GM06990 (cell line): ENCODE results near the gene ZBTB34.

Source experiments
- DNase-seq: peaks from one replicate; pipeline ENCODE4 v3.0.0-alpha.2; 2011; ENCODE audit not compliant: insufficient read length; ENCODE audit errors: extremely low read depth
- H3K27me3 ChIP-seq: replicated peaks from 2 replicates; pipeline ENCODE4 v1.6.0; 2011; ENCODE audit warnings: low read length; ENCODE audit not compliant: control insufficient read depth, insufficient read depth
- H3K36me3 ChIP-seq: 2 replicates; pipeline ENCODE4 v1.5.1; 2011; ENCODE audit warnings: low read length; ENCODE audit not compliant: control insufficient read depth, insufficient read depth
- H3K4me3 ChIP-seq: replicated peaks from 2 replicates; pipeline ENCODE4 v1.5.1; 2011; ENCODE audit warnings: low read depth, mild to moderate bottlenecking, control low read depth, low read length
- TF ChIP-seq, protein P1 (sequence below): IDR thresholded peaks from 2 replicates; pipeline ENCODE4 v1.5.1; 2011; ENCODE audit warnings: low read length, control low read depth, mild to moderate bottlenecking, inconsistent platforms; ENCODE audit not compliant: insufficient read depth, poor library complexity, severe bottlenecking

ZBTB34 gene

DNA sequence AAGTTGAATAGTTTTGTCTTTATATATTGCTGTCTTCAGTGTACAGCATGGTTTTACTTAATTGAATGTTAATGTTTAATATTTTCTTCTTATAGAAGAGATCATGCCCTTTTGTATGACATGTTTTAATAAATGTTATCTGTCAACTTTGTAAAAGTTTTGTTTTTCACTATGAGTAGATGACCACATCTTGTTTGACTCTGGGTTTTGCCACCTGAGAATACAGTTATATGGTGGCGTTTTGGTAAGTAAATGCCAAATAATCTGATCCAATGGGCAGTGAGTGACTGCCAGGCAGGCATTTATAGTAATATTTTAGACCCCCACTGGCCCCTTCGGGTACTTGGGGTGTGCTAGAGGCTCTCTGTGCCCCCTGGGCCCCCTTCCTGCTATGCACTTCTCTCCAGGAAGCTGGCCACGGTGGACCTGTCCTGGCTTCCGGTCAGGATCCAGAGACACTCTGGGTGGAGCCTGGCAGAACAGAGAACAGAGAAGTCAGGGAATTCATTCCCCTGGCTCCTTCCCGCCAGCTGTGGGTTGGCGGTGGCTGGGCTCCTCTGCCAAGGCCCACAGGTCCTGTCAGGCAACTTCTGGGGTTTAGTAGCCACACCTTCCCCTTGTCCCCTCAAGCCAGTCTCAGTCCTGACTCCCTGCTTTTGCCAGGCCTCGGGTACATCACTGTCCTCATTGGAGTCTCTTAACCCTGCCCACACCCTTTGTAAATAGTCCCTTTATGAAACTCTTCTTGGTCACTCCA, 22.2 kb upstream of the ZBTB34 start:
- TF ChIP-seq, protein P1, sequence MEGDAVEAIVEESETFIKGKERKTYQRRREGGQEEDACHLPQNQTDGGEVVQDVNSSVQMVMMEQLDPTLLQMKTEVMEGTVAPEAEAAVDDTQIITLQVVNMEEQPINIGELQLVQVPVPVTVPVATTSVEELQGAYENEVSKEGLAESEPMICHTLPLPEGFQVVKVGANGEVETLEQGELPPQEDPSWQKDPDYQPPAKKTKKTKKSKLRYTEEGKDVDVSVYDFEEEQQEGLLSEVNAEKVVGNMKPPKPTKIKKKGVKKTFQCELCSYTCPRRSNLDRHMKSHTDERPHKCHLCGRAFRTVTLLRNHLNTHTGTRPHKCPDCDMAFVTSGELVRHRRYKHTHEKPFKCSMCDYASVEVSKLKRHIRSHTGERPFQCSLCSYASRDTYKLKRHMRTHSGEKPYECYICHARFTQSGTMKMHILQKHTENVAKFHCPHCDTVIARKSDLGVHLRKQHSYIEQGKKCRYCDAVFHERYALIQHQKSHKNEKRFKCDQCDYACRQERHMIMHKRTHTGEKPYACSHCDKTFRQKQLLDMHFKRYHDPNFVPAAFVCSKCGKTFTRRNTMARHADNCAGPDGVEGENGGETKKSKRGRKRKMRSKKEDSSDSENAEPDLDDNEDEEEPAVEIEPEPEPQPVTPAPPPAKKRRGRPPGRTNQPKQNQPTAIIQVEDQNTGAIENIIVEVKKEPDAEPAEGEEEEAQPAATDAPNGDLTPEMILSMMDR, result no peak
- Histone ChIP-seq H3K27me3 (no peaks in the 10 kb centered on the region), H3K4me3 (peak overlapping the region; percentile 25), H3K36me3 (peaks cover under 1% of the 10 kb centered on the region; the same call in 1 of the 2 replicates)
- DNase-seq, result peak; percentile 35

DNA sequence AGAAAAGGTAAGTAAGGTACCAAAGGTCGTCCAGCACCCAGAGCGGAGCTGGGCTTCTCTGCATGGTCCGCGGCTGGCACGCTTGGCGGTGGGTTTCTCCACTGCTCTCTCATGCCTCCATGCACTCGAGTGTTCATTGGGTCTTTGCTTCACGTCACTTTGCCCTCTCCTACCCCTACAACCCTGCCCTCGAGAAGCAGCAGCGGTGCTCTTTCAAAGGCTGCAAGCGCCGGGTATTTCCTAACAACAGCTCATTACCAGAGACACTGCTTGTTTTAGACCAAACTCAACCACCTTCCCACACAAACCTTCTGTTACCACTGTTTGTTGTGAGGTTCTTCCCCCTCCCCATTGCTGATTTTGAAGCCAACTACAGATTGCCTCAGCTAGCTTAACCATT, 21.5 kb upstream of the ZBTB34 start:
- Histone ChIP-seq H3K4me3 (no peak overlapping the region; the same call in 1 of the 2 replicates), H3K27me3 (no peaks in the 10 kb centered on the region), H3K36me3 (no peaks in the 10 kb centered on the region; the same call in 1 of the 2 replicates)
- peak; percentile 64 for DNase-seq
- TF ChIP-seq, protein P1, result no peak

DNA sequence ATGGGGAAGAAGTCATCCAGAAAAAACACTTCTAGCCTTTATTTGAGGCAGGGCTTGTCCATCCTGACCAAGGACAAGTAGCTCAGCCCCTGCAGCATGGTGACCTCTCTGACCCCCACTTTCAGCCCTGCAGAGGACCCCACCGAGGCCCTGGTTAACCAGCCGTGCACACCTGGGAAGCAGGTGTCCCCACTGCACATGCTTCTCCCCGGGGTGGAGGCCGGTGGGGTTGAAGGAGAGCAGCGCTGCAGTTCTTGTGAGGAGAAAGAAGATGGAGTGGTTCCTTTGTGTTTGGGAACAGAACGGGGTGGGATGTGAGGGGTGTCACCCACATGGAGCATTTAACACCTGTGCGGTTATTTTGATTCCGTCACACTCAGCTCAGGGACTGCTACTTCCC, 21.1 kb upstream of the ZBTB34 start:
- H3K36me3 ChIP-seq, result no peaks in the 10 kb centered on the region; the same call in 1 of the 2 replicates
- no peak for DNase-seq
- H3K27me3 ChIP-seq, result no peaks in the 10 kb centered on the region
- H3K4me3 ChIP-seq, result 0 out of 2 replicates have a peak overlapping the region, but pooled peaks have one; percentile 4
- TF ChIP-seq, protein P1, result no peak

DNA sequence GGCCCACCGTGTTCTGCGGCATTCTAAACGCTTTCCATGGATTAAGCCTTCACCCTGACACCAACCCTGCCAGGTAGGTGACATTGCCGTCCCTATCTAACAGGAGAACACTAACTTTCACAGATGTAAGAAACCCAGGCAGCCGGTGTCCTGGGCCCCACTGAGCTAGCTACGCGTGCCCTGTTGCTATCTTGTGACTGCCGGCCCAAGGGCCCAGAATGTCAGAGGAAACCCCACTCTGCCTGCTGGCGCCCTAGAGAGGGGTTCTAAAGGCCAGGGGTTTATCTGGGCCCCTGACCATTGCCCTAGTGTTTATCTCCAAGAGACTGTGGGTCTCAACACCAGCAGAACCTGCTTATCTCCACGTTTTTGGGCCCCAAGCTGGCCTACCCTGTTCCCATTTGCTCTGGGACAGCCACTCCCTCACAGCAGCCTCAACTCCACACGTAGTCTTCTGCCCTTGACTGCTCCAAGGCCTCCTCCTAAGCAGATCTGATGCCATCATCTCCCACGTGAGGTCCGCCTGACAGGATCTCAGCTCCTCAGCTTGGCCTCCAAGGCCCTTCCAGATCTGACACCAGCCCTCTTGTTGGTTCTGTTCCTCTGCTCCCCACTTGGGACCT, 18.1 kb upstream of the ZBTB34 start:
- Histone ChIP-seq H3K4me3 (no peak overlapping the region), H3K27me3 (no peaks in the 10 kb centered on the region), H3K36me3 (no peaks in the 10 kb centered on the region)
- no peak for DNase-seq
- TF ChIP-seq, protein P1, result no peak

DNA sequence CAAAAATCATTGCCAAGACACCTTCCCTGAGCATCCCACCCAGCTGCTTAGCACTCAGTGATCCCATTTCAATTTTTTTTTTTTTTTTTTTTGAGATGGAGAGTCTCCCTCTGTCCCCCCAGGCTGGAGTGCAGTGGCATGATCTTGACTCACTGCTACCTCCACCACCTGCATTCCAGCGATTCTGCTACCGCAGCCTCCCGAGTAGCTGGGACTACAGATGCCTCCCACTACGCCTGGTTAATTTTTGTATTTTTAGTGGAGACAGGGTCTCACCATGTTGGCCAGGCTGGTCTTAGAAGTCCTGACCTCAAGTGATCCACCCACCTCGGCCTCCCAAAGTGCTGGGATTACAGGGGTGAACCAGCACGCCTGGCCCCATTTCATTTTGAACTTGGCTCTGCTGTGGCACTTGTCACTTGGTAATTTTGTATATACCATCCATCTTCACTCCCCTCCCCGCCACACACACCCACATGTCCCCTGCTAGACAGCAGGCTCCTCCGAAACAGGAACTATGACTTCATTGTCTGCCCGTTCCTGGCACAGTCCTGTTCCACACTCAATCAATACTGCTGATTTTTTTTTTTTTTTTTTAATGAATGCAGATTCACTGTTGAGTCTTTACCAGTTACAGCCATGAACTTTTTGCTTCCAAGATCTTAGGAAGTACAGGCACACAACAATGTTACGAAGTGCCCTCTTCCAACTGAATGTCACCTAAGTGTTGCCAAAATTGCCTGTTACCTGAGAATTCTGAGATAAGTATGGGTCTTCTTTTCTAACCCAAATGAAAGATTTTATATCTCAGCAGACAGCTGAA, 17.3 kb upstream of the ZBTB34 start:
- H3K36me3 ChIP-seq, result no peaks in the 10 kb centered on the region
- H3K27me3 ChIP-seq, result no peaks in the 10 kb centered on the region
- DNase-seq, result peak; percentile 21
- TF ChIP-seq, protein P1, result no peak
- H3K4me3 ChIP-seq, result no peak overlapping the region
